SK-N-DZ (cell line): ENCODE data around the gene PRKCQ.
A peak's percentile ranks its signal among the peaks of the same experiment; 100 is the strongest.
"Not testable (repeated sequence)": the region's sequence is repeated elsewhere in the genome, so short reads cannot be mapped to it uniquely, and the experiment has no call there.

Experiments used
- DNase-seq: peaks from one replicate; pipeline ENCODE4 v3.0.0-alpha.2; 2015; ENCODE audit warnings: low spot score

The PRKCQ gene

DNA sequence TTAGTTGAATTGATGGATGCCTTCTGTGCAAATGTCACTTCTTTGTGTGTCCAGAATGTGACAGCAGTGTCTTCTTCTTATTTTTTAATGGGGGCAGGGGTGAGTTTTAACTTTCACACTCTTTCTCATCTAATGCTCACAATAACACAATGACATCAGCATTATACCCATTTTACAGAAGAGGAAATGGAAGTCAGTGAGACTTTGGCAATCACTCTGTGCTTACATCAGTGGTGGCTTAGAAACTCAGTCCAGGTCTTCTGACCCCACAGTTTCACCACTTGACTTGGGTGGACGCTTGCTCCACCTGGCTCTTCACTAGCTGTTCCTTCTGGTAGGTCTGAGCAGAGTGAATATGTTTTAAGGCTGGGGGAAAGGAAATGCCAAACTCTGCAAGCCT lies 124.0 kb downstream of the PRKCQ start:
- DNase-seq = no peak

GRCh38 chr10:6455592-6455991 lies 124.5 kb downstream of the PRKCQ start:
- DNase-seq = no peak

GRCh38 chr10:6446711-6447110 lies 133.4 kb downstream of the PRKCQ start:
- DNase-seq = no peak

DNA sequence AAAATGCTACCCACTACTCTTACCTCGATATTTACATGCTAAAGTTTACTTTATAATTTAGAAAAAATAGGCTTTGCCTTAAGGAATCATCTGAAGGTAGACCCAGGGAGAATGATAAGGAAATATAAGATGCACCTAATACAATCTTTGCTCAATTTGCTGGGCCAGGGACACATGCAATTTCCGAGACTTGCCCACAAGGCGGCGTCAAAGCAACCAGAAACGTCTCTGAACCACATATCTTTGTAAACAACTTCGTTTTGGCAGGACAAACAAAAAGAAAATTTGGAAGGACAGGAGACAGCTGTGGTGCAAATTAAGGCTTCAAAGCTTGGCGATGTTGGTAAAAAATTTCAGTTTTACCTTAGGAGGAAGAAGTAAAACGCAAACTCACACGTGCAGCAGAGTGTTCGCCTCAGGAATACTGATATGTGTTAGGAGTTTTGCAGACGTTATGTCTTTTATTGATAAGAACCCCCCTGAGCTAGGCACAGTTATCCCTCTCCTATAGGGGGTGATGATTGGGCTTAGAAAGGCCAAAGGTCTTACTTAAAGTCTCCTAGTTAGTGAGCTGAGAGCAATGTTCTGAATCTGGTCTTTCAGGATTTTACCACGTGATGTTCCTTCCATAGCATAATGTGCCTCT lies 134.3 kb downstream of the PRKCQ start:
- peak; percentile 30 for DNase-seq

GRCh38 chr10:6439875-6440274 lies 140.2 kb downstream of the PRKCQ start:
- not testable (repeated sequence) for DNase-seq

GRCh38 chr10:6431861-6432260 lies 148.2 kb downstream of the PRKCQ start:
- DNase-seq = no peak

DNA sequence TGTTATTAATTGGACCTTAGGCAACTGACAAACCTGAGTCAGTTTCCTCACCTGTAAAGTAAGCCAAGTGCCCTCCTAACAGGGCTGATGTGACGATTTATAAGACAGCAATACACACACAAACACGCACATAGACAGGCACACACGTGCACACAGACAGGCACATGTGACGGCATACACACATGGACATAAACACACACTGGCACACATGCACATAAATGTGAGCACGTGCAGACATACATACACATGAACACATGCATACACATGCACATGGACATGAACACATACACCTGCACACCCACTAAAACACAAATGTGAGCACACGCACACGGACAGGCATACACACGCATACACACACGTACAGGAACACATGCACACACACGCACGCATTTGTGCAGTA lies 148.9 kb downstream of the PRKCQ start:
- DNase-seq = no peak

GRCh38 chr10:6430423-6430980 lies 149.6 kb downstream of the PRKCQ start:
- no peak for DNase-seq

DNA sequence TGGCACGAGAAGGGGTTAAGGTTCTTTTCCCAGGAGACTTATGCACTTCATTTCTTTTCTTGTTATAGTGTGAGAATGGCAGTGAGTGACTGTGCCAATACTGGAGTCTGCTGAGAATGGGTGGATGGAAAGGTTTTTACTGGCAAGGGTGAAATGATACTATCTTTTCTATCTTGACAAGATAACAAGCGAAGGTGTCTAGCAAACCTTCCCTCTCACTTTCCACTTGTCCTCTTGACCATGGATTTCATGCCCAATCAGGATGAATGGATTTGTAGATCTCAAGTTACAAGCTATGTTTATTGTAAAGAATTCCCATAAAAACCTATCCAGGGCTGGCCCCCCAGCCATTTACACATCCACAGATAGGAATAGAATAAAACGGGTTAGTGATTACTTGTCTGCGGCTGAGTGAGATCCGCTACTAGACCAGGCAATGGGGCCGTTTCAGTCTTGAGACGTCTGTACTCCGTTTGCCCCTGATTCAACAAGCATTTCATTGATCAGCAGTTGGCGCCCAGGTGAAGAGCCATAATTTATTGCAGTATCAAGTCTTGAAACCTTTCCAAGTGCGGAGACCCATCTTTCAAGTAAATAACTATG lies 152.6 kb downstream of the PRKCQ start:
- DNase-seq = no peak

- no peak for DNase-seq
These were observed 153.8 kb downstream of the PRKCQ start for GRCh38 chr10:6426317-6426716.

DNA sequence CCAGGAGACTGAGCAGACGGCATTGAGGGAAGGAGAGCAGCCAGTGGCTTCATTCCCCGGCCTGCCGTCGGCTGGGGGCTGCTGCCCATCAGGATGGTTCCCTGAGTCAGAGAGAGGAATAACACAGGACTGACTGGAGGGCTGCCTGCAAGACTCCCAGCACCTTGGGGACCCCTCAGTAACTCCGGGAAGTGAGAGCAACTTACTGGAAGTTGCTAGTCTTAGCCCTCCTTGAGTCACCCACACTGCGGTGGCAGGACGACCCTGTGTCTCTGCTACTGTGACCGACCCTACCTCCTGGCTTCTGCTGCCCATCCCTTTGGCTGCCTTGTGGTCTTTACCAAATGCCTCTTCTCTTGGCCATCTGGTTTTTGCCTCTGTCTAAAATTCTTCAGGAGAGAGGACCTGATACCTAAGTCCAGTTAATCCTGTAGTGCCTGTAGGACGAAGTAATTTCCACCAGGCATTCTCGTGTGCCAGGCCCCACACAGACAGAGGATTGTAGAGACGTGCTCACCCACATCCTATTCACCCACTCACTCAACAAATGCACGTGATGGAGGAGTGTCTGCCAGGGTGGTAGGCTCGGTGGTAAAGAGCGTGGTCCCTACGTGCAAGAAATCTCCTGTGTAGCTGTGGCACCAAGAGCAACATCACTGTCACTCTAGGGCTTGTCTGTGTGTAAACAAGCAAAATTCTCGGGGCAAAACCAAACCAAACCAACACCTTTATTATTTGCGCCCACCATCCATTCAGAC lies 156.5 kb downstream of the PRKCQ start:
- DNase-seq = no peak

DNA sequence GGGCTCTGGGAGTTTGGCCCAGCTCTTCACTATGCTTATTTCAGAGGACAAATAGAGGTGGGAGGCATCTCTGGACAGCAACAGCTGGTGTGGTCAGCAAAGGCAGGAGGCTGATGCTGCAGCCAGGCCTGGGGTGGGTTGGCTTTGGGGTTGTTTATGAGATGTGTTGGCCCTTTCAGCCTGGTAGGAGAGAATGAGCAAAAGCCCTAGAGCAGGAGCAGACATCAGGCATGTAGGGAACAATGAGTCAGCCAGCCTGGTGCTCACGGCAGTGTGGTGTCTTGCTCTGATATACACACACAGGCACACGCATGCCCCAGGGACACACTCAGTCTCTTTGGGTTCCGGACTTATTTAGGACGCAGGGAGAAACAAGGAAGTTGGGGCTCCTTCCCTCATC lies 157.1 kb downstream of the PRKCQ start:
- no peak for DNase-seq

- no peak for DNase-seq
These were observed 161.4 kb downstream of the PRKCQ start for GRCh38 chr10:6418613-6419216.

- DNase-seq = no peak
These were observed 161.9 kb downstream of the PRKCQ start for GRCh38 chr10:6418167-6418566.

DNA sequence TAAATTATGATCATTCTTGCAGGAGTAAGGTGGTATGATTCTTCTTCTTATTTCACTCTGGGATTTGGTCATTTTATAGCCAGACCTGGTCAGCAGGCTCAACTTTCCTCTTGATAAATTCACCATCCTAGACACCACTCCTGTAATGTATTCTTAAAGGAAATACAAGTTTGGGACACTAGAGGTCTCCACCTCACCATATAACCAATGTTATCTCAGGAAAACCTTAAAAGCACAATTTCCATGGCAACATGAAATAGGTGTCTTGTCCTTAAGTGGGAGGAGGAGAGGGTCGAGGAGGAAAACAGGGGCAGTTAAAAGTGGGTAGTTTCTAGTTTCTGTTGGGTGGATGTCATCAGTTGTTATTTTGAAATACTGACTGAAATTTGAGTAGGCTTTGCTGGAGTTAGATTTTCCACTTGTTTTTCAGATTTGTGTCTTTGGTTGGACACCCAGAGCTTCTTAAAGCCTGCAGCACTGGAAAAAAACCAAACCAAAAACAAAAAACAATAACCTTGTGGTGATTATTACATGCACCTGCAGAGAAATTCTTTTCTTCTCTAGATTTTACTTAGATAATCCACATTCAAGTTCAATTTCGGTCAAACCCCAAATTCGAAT lies 163.1 kb downstream of the PRKCQ start:
- peak; percentile 63 for DNase-seq

- DNase-seq = no peak
These were observed 168.6 kb downstream of the PRKCQ start for GRCh38 chr10:6411436-6411835.

- no peak for DNase-seq
These were observed 169.2 kb downstream of the PRKCQ start for GRCh38 chr10:6410830-6411229.

DNA sequence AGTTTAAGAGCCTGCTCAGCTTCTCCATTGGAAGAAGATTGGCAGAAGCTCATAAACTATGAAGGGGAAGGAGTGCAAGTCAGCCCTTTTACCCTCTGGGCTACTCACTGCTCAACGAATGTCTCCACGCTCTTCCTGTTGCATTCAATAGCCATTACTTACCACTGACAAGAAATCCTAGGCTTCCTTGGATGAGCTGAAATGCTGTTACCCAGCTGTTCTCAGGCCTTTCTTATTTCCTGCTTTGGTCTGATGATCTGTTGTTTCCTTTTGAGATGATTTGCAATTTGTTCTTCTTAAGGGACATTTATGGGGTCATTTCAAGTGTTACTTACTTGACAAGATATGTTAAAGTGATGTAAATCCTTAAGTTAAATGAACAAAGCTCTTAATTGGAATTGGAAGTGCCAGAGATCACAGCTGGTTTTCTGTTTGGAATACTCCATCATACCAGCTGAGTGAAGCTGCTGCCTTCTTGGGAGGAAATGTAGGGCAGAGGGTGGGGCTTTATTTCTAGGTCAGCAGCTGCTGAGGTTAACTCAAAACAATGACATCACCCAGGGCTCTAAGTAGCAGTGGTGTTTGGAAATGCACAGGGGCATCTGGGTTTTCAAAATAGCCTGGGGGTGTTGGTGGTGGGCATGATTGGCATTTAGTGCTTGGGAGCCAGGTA lies 170.0 kb downstream of the PRKCQ start:
- no peak for DNase-seq

- no peak for DNase-seq
These were observed 171.3 kb downstream of the PRKCQ start for GRCh38 chr10:6408799-6409198.

- DNase-seq = no peak
These were observed 172.9 kb downstream of the PRKCQ start for GRCh38 chr10:6407034-6407721.
